ENCODE data around the gene NOVA2.

The NOVA2 gene

GRCh38 chr19:45959517-45960025 is 14.1 kb downstream of the NOVA2 start:
- no peak for DNase-seq (ENCODE audit: low read depth, low spot score)
- POLR2A ChIA-PET = no interaction called here
- no peak overlapping the region for H3K4me3 ChIP-seq (ENCODE audit: low read depth, low read length)
- TF ChIP-seq CTCF (IDR thresholded peaks at IDR 0.05; ENCODE audit: insufficient read depth, low read length, missing control alignments) = no peak
- CTCF ChIA-PET = no interaction called here

GRCh38 chr19:45958769-45959516 is 14.7 kb downstream of the NOVA2 start:
- DNase-seq (ENCODE audit: low read depth, low spot score) = no peak
- POLR2A ChIA-PET = no interaction called here
- CTCF ChIA-PET = no interaction called here
- TF ChIP-seq CTCF (IDR thresholded peaks at IDR 0.05; ENCODE audit: insufficient read depth, low read length, missing control alignments) = no peak
- no peak overlapping the region for H3K4me3 ChIP-seq (ENCODE audit: low read depth, low read length)

GRCh38 chr19:45958320-45958719 is 15.3 kb downstream of the NOVA2 start:
- DNase-seq (ENCODE audit: low read depth, low spot score) = no peak
- POLR2A ChIA-PET = no interaction called here
- H3K4me3 ChIP-seq (ENCODE audit: low read depth, low read length) = no peak overlapping the region
- CTCF ChIA-PET = no interaction called here
- TF ChIP-seq CTCF (IDR thresholded peaks at IDR 0.05; ENCODE audit: insufficient read depth, low read length, missing control alignments) = no peak

- ChIA-PET CTCF (interaction anchor here (1.4 kb wide), 1 partner anchor 10 kb away, joined by 3 read pairs; no protein-coding TSS in a partner anchor), POLR2A (no interaction called here)
- no peak for DNase-seq (ENCODE audit: low read depth, low spot score)
- no peak overlapping the region for H3K4me3 ChIP-seq (ENCODE audit: low read depth, low read length)
- TF ChIP-seq CTCF (IDR thresholded peaks at IDR 0.05; ENCODE audit: insufficient read depth, low read length, missing control alignments) = no peak
These were observed 17.6 kb downstream of the NOVA2 start for GRCh38 chr19:45955905-45956608.

- CTCF ChIA-PET = no interaction called here
- POLR2A ChIA-PET = no interaction called here
- DNase-seq (ENCODE audit: low read depth, low spot score) = no peak
These were observed 19.5 kb downstream of the NOVA2 start for GRCh38 chr19:45954156-45954555.

More at GRCh38 chr19:45954156-45954555, 19.5 kb downstream of the NOVA2 start:
- TF ChIP-seq CTCF (IDR thresholded peaks at IDR 0.05; ENCODE audit: insufficient read depth, low read length, missing control alignments) = no peak
- no peak overlapping the region for H3K4me3 ChIP-seq (ENCODE audit: low read depth, low read length)

Data from AG04449 (cell line).